Stimulated activated CD4-positive, alpha-beta T cell treated with anti-CD3 and anti-CD28 coated beads, Interleukin-15, amount 100 ng/mL, for 1 hour (primary cell): ENCODE measurements around the gene SDCCAG8.

Source experiments
- DNase-seq, 2 donors: peaks; one replicate each; pipeline ENCODE4 v3.0.0-alpha.2; 2020; ENCODE audit warnings: low read depth in 1 of 2, low spot score in 1 of 2

SDCCAG8 gene

DNA sequence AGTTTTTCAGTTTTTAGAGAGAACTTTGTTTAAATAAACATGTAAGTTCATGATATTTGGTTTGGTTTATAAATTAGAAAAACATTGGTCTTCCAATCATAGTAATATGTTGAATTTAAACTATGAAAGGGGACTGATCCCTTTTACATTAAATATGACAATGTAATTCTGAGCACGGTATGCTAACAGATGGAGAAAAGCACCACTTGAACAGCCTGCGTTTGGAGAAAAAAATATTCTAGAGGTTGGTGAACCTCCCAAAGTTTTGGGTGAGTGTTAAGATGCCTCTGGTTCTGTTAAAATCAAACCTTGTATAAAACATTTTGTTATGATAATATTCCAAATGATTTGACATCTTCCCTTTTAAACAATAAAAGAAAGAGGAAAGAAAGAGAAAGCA is 123.9 kb downstream of the SDCCAG8 start:
- DNase-seq = no peak

DNA sequence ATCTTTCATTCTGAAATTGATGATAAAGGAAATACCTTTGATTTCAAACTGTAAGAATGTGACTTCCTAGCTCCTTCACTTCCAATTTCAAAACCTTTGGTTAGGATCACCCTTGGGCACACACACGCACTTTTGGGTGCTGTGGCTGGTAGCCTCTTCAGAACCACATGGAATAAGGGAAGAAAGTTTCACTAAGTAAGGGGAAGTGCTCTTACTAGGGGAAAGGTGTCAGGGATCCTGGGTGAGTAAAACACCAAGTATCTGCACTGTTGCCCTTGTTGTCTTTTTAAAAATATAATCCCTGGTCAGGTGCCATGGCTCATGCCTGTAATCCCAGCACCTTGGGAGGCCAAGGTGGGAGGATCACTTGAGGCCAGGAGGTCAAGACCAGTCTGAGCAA is 132.4 kb downstream of the SDCCAG8 start:
- DNase-seq = no peak

DNA sequence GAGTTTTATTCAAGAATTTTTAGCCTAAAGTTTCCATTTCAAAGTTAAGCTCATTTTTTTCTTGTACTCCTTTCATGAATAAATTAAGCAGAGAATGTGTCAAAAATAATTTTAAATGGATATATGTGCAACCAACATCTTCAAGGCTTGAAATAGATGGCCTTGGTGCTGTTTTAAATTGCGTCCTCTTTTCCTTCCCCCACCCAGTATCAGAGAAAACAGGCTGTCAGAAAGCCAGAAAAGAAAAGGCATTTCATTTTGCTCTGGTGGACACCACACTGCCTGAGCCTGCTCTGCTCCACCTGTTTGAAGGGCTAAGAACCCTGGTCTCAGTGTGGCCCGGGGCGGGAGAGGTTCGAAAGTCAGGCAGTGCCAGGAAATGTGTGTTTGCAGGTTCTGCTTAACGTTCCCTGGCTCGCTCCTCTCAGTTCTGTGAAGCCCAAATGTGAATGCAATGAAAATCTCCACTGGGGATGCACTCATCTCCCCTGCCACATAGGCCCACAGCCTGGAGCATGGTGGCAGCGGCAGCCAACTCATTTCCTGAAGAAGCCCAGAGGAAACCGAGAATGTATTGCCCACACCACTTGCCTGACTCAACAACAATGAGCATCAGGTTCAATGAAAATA is 134.4 kb downstream of the SDCCAG8 start:
- no peak for DNase-seq

DNA sequence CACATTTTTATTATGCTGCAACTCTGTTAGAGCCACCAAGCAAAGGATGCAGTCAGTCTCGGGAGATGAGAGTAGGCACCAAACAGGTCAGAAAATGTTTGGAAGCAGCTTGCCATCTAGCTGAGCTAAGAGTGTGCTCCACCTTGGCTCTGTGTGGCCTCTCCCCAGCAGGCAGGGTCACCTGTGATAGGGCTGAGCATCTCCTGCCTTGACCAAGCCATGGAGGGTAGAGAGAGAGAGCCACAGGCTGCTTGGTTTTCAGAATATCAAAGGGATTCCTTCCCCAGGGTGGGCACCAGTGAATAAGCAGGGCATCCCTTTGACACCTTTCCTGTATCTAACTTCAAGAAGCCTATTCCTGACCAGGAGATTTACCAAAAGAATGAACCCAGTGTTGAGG is 135.5 kb downstream of the SDCCAG8 start:
- DNase-seq = no peak

DNA sequence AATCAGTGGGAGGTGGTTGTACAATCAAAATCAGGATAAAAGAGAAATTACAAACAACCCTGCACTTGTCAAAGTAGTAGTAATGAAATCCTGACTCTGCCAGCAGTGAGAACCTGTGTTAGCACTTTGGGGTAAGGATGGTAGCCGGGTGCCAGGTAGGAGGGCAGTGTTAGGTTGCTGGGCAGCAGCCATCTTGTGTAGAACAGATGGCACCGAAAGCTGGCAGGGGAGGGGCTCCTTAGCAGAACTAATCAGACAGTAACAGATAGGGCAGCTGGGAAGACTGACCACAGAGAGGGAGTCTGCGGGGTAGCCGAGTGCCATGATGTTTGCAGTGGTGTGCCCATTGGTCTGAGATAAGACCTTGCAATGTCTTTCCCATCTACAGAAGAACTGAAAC is 137.3 kb downstream of the SDCCAG8 start:
- DNase-seq = no peak

DNA sequence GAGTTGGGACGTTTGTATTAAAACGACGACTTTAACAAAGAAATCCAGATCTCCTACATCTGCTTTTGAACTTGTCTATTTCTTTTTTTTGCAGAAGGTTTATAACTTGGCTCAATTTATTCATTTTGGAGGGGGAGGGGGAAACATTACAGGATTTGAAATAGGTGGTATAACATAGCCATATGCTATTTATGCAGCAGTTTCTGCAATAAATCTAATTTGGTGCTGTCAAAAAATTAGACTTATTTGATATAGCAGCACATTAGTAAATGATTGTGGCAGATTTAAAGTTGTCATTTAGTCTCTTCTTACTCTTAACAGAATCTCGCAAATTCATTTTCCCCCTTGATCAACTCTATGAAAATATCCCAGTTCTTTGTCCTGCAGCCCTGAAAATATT is 138.2 kb downstream of the SDCCAG8 start:
- no peak for DNase-seq

DNA sequence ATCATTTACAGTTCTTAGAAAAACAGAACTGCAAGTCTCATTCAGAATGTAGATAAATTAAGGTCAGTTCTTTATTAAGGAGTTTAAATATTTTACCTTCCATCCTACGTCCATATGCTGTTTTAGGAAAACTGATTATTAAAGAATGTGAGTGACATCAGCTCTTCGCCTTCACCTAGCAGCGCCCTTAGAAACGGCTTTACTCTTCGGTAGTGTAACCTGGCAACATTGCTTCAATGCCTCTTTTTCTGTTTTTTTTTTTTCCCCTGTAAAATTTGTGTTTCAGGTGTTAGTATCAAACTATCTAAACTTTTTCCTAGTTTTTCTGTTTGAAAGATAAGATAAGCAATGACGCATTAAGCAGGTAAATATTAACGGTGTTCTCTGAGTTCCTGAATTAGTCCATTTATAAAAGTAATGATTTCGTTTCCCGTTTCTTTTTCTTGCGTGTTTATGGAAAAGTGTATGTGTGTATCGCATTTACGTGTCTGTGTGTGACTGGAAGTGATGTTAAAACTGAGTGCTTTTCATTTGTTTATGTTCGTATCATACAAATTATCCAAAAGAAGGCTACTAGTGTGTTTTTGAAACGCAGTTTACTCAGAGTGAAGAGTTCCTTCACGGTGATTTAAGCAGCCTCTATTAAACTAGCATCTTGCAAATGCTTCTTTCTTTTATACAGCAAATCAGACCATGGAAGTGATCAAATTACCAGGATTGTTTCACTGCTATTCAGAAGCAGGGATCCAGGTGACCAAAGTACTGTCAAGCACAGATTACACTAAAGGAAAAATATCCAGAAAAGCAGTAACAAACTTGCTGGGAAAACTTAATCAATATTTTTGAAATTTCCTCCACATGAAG is 139.0 kb downstream of the SDCCAG8 start:
- DNase-seq = no peak

DNA sequence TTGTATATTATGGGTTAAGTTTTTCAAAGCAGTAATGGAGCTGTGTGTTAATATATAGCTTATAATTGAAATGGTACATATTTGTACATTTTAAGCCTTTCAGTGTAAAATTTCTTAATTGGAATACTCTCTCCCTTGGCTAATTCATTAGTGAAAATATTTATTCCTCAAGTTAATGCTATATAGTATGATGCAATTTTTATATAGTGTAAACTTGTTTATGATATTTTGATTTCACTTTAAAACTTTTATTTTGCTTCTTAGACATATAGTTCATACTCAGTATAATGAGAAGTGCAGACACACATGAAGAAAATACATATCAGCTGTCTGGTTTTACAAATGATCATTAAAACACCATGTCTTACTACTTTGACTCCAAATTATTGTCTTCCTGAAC is 140.6 kb downstream of the SDCCAG8 start:
- no peak for DNase-seq

DNA sequence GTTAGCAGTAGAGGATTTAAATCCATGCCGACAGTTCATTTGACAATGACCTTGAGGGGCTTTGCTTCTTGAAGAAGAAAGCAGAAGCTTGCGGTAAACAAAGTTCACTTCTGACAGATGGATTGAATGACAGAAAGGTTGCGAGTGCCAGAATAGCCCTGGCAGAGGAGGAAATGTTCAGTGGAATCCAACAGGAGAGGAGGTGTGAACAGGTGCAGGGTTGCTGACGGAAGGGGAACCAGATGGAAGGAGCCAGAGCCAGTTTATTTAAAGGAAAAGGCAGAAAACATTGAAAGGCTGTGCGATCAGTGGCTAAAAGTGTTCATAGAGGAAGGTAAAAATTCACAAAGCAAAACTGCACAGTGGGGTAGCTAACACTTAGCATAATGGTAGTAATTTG is 141.0 kb downstream of the SDCCAG8 start:
- DNase-seq = no peak

DNA sequence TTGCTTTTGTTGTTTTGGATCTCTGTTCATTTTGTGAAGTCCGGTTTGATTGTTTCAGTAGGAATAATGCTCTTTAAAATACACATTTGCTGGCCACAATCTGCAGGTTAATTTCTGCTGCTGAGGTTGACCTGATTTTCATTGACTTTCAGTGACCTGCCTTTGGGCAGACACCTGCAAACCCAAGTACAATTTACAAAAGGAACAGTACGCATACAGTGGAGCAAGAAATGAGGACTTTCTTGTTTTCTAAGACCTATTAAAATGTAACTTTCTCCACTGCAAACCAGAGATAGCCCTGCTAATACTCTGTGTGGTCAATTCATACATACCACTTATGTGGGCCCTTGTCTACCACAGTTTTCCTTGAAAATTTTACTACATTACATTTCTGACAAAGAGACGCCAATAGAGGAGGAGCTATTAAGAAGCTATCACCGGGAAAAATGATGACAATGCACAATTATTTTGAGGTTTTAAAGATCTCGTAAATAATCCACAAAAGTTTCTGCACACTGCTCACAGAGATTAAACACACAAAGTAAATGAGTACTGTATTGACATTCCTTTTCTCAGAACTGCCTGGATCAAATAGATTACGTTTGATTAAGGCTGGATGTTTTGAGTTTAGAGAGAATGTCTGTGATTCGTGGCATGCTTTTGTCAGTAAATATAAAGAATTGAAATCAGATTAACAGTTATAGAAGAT is 141.9 kb downstream of the SDCCAG8 start:
- DNase-seq = no peak

DNA sequence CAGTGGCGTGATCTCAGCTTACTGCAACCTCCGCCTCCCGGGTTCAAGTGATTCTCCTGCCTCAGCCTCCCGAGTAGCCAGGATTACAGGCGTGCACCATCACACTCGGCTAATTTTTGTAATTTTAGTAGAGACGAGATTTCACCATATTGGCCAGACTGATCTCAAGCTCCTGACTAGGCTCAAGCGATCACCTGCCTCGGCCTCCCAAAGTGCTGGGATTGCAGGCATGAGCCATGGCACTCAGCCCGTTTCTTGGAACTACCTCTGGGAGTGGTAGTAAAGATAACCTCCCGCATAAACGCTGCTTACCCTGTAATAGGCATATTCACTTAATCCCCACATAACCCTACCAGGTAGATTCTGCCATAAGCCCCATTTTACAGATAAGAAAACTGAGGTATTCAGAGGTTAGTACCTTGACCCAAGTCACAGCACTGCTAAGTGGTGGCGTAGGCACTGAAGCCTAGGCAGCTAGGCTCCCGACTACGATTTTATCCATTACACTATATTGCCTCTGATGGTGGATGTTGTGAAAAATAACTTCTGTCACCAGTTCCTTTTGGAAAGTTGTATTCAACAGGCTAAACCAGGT is 143.8 kb downstream of the SDCCAG8 start:
- DNase-seq = no peak

DNA sequence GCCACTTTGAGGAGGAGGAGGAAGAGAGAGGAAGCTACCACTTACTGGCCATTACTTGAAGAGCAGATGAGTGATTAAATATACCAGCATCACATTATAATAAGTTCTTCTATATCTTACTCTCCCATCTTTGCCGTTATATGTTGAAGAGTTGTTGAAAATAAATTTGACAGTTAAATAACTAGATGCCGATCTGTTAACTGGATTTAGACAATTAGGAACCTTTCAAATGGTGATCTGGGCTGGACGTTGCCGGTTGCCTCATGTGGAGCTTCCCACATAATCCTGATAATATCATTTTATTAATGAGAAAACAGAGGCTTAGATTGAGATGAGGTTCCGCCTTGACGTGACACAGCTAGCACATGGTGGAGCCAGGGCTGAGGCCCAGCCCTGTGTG is 147.0 kb downstream of the SDCCAG8 start:
- DNase-seq = no peak

DNA sequence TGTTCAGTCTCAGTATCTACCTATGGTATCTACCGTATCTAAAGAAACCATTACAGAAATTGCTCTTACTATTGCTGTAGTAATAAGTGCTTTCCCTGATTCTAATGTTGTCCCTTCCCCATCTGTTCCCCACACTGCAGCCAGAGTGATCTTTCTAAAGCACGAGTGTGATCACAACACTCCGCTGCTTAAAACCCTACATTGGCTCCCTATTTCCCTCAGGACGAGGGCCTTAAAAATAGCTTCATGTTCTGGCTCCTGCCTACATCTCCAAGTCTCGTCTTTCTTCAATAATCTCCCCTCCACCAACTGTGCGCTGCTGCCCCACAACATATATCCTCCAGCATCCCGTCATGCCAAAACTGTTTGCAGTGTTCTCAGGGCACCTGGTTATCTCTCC is 150.6 kb downstream of the SDCCAG8 start:
- DNase-seq = no peak

DNA sequence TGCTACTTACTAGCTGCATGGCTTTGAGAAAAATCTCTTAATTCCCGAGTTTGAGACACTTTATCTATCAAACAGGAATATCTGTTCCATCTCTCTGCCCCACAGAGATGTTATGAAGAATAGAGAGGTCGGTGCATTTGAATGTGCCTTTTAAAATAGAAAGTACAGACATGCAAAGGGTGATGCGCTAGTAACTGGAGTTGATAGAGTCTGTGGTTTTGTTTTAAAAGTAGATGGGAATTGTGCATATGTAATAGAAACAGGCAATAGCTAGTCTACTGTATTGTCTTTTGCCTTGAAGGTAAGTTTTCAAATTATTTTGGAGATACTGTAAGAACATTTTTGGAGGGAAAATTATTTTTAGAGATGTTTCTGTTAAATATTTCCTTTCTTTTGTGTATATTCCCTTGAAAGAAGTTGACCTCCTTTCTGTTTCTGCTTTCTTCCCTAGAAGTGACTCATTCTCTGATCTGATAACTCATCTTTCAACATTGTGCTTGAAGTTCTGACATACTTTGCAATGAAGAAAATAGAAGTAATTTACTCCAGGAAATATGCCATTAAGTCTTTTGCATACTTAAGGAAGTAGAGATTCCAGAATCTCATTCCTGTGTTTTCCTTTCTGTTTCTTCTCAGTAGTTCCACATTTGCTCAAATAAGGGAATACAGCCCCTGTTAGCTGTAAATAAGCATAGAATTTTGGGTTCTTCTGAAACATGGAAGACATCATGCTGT is 151.6 kb downstream of the SDCCAG8 start:
- no peak for DNase-seq

DNA sequence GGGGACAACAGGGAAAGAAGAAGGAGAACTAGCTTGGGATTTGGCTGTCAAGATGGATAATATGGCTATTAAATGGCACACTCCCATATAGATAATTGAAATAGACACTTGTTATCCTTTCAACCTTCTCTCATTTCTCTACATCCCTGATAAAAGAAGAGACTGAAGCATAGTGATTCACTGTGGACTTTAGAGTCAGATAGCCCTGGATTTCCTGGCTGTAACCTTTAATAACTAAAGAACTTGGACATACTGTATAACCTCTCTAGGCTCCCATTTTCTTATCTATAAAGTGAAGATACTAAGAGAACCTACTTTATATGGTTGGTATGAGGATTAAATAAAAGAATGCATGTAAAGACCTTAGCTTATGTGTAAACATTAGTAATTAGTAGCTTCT is 152.6 kb downstream of the SDCCAG8 start:
- DNase-seq = no peak

DNA sequence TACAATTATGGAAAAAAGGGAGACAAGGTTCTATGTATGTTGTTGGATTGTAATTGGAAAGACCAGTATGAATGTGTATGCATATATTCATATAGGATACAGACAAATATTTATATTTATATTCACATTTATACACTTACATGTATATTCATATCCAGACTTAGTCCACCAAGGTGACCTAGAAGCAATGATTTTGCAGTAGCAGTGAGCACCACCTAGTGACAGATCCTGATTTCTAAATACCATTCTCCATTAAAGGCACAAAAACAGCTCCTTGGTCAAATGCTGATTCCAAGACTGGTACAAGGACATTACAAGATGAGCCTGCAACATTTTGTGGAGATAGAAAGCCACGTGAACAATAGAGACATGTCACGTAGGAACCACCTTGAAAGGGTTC is 153.4 kb downstream of the SDCCAG8 start:
- DNase-seq = no peak

DNA sequence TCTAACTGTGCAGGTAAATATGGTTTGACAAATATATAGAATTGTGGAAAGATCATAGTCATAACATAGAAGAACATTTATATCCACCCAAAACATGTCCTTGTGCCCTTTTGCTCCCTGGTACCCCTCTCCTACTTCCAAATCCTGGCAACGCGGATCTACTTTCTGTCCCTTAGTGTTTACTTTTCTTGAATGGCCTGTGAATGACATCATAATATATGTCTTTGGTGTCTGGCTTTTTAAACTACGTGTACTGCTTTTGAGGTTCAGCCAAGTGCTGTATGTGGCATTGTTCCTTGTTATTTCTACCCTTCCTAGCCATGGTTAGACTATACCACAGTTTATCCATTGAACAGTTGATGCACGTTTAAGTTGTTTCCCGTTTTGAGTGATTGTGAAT is 155.6 kb downstream of the SDCCAG8 start:
- DNase-seq = no peak

DNA sequence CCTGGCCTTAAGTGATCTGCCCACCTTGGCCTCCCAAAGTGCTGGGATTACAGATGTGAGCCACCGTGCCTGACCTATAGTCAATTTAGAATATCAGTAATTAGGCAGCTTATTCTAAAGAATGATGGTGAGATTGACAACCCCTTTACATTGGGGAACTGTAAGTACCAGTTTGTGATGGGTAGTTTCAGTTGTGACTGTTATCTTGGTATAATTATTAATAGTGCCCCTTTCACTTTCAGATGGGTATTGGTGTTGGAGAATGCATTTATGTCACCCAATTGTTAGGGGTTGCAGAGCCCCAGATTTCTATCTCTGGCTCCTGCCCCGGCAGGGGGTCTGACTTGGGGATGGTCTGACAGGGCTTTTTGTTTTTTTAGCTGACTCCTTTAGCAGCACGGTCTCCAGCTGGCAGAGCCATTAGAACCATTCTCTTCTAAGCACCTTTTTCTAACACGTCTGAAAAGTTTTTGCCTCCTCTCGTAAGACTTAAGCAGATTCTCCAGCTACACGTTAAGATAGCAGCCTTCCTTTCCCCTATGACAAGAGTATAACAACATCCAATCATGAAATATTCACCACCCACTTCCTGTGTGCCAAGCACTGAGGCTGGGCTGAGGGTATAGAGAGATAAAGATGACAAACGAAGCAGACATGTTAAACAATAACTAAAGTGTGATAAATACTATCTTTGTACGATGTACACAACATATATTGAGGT is 157.8 kb downstream of the SDCCAG8 start:
- DNase-seq = no peak

DNA sequence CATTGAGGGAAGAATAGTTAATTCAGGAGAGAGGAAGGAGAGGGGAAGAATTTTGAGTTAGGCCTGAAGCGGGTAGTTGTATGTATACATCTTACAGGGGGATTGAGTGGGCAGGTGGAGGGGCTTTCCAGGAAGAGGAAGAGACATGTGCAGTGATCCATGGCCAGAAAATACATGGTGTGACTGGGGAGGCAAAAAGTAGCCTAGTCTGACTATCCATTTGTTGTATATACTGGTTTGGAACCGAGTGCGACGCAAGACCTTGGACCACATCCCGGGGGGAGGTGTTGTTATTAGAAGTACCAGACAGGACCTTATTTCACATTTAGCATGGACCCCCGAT is 158.3 kb downstream of the SDCCAG8 start:
- DNase-seq = no peak

DNA sequence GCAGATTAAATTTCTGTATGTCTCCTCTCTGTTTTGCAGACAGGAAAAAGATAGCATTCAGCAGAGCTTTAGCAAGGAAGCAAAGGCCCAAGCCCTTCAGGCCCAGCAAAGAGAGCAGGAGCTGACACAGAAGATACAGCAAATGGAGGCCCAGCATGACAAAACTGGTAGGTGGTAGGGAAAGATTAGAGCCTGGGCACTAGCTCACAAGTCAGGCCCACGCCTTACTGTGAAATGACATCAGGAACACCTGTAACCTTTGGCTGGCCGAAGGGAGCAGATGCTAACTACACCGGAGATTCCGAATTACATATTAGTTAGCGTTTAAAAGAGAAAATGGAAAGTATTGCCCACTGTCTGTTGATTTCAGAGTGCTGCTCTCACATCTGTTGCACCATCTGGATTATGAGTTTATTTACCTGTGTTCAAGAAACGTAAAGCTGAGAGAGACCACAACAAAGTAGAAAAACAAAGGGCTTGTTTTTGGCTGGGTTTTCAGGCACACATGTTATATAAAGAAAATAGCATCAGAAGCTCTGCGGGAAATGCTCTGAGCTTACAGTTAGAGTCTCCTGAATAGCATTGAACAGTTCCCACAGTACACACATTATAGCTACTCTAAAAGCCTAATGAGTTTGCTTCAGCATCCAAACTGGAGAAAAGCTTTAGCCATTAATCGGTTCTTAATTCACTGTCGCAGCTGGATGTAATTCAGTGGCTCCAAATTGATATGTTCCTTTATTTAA is 160.0 kb downstream of the SDCCAG8 start:
- no peak for DNase-seq
